Neural progenitor cell (in vitro differentiated cells): ENCODE results near the gene CPNE4. TPM values are rescaled to one million over a fixed set of nuclear protein-coding genes. Genes with fewer than 3 reads are reported as not detected.

Source experiments
- DNase-seq: peaks from one replicate; pipeline ENCODE4 v3.0.0-alpha.2; 2016; ENCODE audit warnings: low spot score
- H2AFZ ChIP-seq: fragments of 200-600 bp; sonication (generic); replicated peaks from 2 replicates; pipeline ENCODE4 v1.6.1; 2016; ENCODE audit warnings: antibody characterized with exemption
- H3F3A ChIP-seq: fragments of 200-600 bp; sonication (generic); 2 replicates; pipeline ENCODE4 v1.6.1; 2016; ENCODE audit warnings: antibody characterized with exemption, low read depth
- H3K27ac ChIP-seq: fragments of 200-600 bp; sonication (generic); 2 replicates; pipeline ENCODE4 v1.5.1; 2016; ENCODE audit warnings: mild to moderate bottlenecking
- H3K27me3 ChIP-seq: fragments of 200-600 bp; sonication (generic); 2 replicates; pipeline ENCODE4 v1.6.1; 2016; ENCODE audit warnings: mild to moderate bottlenecking, moderate library complexity
- H3K36me3 ChIP-seq: fragments of 200-600 bp; sonication (generic); 2 replicates; pipeline ENCODE4 v1.5.1; 2016
- H3K4me1 ChIP-seq: fragments of 200-600 bp; sonication (generic); 2 replicates; pipeline ENCODE4 v1.6.1; 2016; ENCODE audit warnings: mixed run types
- H3K4me2 ChIP-seq: fragments of 200-600 bp; sonication (generic); 2 replicates; pipeline ENCODE4 v1.6.1; 2016
- H3K4me3 ChIP-seq: fragments of 200-600 bp; sonication (generic); 2 replicates; pipeline ENCODE4 v1.5.1; 2016
- H3K79me2 ChIP-seq: fragments of 200-600 bp; sonication (generic); 2 replicates; pipeline ENCODE4 v1.6.1; 2016; ENCODE audit warnings: low read depth
- H3K9ac ChIP-seq: fragments of 200-600 bp; sonication (generic); 2 replicates; pipeline ENCODE4 v1.6.1; 2016
- H3K9me3 ChIP-seq: fragments of 200-600 bp; sonication (generic); 2 replicates; pipeline ENCODE4 v1.5.1; 2016; ENCODE audit warnings: low read depth
- H4K20me1 ChIP-seq: fragments of 200-600 bp; sonication (generic); 2 replicates; pipeline ENCODE4 v1.6.1; 2016; ENCODE audit warnings: low read depth
- H3K27ac Mint-ChIP-seq: 3 replicates; pipeline ENCODE4 v1.8.0; 2021; ENCODE audit warnings: mixed read lengths
- H3K27me3 Mint-ChIP-seq: 2 replicates; pipeline ENCODE4 v1.8.0; 2022; ENCODE audit warnings: low read depth, mild to moderate bottlenecking, inconsistent platforms, moderate library complexity, mixed read lengths; ENCODE audit not compliant: insufficient read depth
- H3K36me3 Mint-ChIP-seq: 3 replicates; pipeline ENCODE4 v1.8.0; 2021; ENCODE audit warnings: mixed read lengths
- H3K4me1 Mint-ChIP-seq: 3 replicates; pipeline ENCODE4 v1.8.0; 2021; ENCODE audit warnings: mixed read lengths
- H3K4me3 Mint-ChIP-seq: 3 replicates; pipeline ENCODE4 v1.8.0; 2021; ENCODE audit warnings: mild to moderate bottlenecking, moderate library complexity, mixed read lengths
- H3K9me3 Mint-ChIP-seq: 3 replicates; pipeline ENCODE4 v1.8.0; 2020; ENCODE audit warnings: mixed read lengths
- EZH2 ChIP-seq: fragments of 200-600 bp; sonication (generic); IDR thresholded peaks from 2 replicates; pipeline ENCODE4 v1.6.1; 2017; ENCODE audit warnings: antibody characterized with exemption, mild to moderate bottlenecking, moderate library complexity
- EZH2phosphoT487 ChIP-seq: fragments of 200-600 bp; sonication (generic); IDR thresholded peaks from 2 replicates; pipeline ENCODE4 v1.6.1; 2017; ENCODE audit warnings: antibody characterized with exemption
- total RNA-seq: library from RNA; depleted of rRNA; stranded (reverse); fragments of >200 nt; gene quantifications from 2 replicates; pipeline ENCODE4 v1.2.3, GENCODE V29; 2015; ENCODE audit warnings: low replicate concordance
- TF ChIP-seq, protein P1 (sequence below): fragments of 200-600 bp; sonication (generic); IDR thresholded peaks from 2 replicates; pipeline ENCODE4 v1.5.1; 2017; ENCODE audit warnings: antibody characterized with exemption, mild to moderate bottlenecking

CPNE4 gene
- total RNA-seq, 1 donor from 2014 or later = not detected

DNA sequence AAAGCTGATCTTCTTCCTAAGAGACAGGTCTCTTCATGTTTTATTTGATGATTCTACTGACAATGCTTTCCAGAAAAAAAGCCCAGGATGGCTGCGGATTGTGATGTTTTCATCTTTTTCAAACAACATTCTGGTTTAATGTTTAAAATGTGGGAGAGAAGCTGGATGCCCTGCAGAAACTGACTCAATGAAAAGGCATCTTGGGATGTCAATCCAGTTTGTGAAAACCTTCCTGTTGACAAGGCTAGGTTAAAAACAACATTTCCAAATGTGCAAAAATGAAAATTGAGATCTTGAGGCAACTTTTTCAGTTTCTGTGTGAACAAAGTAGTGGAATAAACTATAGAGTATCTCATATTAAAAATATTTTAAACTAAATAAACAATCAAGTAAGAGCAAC is 376.0 kb downstream of the CPNE4 start:
- no peaks in the 10 kb centered on the region for H3K27me3 ChIP-seq
- H3K4me1 ChIP-seq = peaks cover 12% of the 10 kb centered on the region
- H3K79me2 ChIP-seq = no peaks in the 10 kb centered on the region
- no peak overlapping the region for H3K4me3 Mint-ChIP-seq
- H3K4me2 ChIP-seq = no peak overlapping the region
- DNase-seq = no peak
- H3F3A ChIP-seq = no peaks in the 10 kb centered on the region
- H3K9ac ChIP-seq = no peak overlapping the region
- no peak overlapping the region for H3K27ac ChIP-seq
- H3K27me3 Mint-ChIP-seq = peaks cover 6% of the 10 kb centered on the region
- no peaks in the 10 kb centered on the region for H3K9me3 ChIP-seq
- H3K4me1 Mint-ChIP-seq = peaks cover 9% of the 10 kb centered on the region
- TF ChIP-seq EZH2phosphoT487 (no peak), EZH2 (no peak)
- TF ChIP-seq, protein P1, sequence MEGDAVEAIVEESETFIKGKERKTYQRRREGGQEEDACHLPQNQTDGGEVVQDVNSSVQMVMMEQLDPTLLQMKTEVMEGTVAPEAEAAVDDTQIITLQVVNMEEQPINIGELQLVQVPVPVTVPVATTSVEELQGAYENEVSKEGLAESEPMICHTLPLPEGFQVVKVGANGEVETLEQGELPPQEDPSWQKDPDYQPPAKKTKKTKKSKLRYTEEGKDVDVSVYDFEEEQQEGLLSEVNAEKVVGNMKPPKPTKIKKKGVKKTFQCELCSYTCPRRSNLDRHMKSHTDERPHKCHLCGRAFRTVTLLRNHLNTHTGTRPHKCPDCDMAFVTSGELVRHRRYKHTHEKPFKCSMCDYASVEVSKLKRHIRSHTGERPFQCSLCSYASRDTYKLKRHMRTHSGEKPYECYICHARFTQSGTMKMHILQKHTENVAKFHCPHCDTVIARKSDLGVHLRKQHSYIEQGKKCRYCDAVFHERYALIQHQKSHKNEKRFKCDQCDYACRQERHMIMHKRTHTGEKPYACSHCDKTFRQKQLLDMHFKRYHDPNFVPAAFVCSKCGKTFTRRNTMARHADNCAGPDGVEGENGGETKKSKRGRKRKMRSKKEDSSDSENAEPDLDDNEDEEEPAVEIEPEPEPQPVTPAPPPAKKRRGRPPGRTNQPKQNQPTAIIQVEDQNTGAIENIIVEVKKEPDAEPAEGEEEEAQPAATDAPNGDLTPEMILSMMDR = no peak
- no peaks in the 10 kb centered on the region for H3K36me3 Mint-ChIP-seq
- H4K20me1 ChIP-seq = no peaks in the 10 kb centered on the region
- H3K36me3 ChIP-seq = no peaks in the 10 kb centered on the region
- H2AFZ ChIP-seq = no peak overlapping the region
- H3K27ac Mint-ChIP-seq = no peak overlapping the region
- H3K9me3 Mint-ChIP-seq = peaks cover 12% of the 10 kb centered on the region
- H3K4me3 ChIP-seq = no peak overlapping the region

DNA sequence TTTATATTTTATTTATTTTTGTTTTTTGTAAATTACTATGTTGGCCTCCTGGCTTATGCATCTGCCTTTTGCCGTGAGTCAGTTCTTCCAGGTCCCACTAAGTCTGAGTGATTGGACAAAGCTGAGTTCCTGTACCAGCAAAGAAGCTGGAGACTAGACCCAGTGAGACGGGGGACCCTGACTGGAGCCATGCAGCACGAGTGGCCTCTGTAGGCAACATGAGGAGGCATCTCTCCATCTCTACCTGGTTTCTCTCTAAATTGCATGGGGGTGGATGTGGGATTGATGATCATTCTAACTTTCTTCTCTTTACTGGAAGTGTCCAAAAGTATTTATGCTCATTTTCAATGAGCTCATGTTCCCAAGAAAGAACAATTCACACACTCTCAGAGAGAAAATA is 376.7 kb downstream of the CPNE4 start:
- peaks cover 4% of the 10 kb centered on the region for H3K36me3 Mint-ChIP-seq
- no peaks in the 10 kb centered on the region for H3K9me3 ChIP-seq
- no peak for TF ChIP-seq EZH2
- TF ChIP-seq, protein P1 = no peak
- no peak for TF ChIP-seq EZH2phosphoT487

DNA sequence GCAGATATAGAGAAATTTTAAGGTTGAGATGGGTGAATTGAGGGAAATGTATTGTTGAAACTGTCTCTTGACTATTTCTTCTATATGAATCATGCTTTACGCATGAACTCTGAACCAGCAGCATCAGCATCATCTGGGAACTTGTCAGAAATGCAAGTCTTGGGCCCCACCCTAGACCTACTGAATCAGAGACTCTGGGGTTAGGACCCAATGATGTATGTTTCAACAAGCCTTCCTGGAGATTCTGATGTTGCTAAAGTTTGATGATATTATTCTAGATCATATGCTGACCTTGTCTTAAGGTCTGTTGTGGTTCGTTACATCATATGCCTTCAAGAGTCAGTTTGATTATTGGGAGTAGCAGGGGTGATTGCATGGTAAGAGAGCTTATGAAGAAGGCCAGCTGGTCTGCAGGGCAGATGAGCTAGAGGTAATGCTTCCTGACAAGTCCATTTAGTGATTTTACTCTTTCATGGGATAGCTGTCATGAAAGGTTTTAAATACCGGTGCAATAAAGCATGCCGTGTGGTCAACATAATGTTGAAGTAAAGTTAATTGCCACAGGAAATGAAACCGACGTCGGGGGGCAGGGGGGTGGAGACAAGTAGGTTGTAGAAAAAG is 379.6 kb downstream of the CPNE4 start:
- H3K4me3 Mint-ChIP-seq = no peak overlapping the region
- no peak overlapping the region for H3K27ac Mint-ChIP-seq
- TF ChIP-seq, protein P1 = no peak
- TF ChIP-seq EZH2 (no peak), EZH2phosphoT487 (no peak)
- H3K4me1 Mint-ChIP-seq = peaks cover 12% of the 10 kb centered on the region
- Histone ChIP-seq H3K36me3 (no peaks in the 10 kb centered on the region), H3K9me3 (no peaks in the 10 kb centered on the region), H3F3A (no peaks in the 10 kb centered on the region), H3K4me3 (no peak overlapping the region), H4K20me1 (no peaks in the 10 kb centered on the region), H3K4me2 (no peak overlapping the region), H3K79me2 (no peaks in the 10 kb centered on the region), H3K4me1 (peaks cover 12% of the 10 kb centered on the region), H3K27me3 (no peaks in the 10 kb centered on the region), H2AFZ (no peak overlapping the region), H3K27ac (no peak overlapping the region), H3K9ac (no peak overlapping the region)
- no peak for DNase-seq
- H3K27me3 Mint-ChIP-seq = peaks cover 1% of the 10 kb centered on the region
- H3K9me3 Mint-ChIP-seq = peaks cover 10% of the 10 kb centered on the region
- H3K36me3 Mint-ChIP-seq = peaks cover 4% of the 10 kb centered on the region

More for the DNA sequence above, 376.7 kb downstream of the CPNE4 start:
- Mint-ChIP-seq H3K27me3 (peaks cover 6% of the 10 kb centered on the region), H3K4me3 (no peak overlapping the region), H3K9me3 (peaks cover 16% of the 10 kb centered on the region), H3K27ac (no peak overlapping the region), H3K4me1 (peaks cover 12% of the 10 kb centered on the region)
- H3K79me2 ChIP-seq = no peaks in the 10 kb centered on the region
- H4K20me1 ChIP-seq = no peaks in the 10 kb centered on the region
- H3K4me2 ChIP-seq = no peak overlapping the region
- no peak overlapping the region for H3K4me3 ChIP-seq
- DNase-seq = no peak
- no peak overlapping the region for H2AFZ ChIP-seq
- no peaks in the 10 kb centered on the region for H3K27me3 ChIP-seq
- no peak overlapping the region for H3K9ac ChIP-seq
- H3K27ac ChIP-seq = no peak overlapping the region
- H3K4me1 ChIP-seq = peaks cover 12% of the 10 kb centered on the region
- no peaks in the 10 kb centered on the region for H3K36me3 ChIP-seq
- no peaks in the 10 kb centered on the region for H3F3A ChIP-seq
